LNCaP clone FGC (cell line): ENCODE measurements around the gene CEP164.

ENCODE experiments used
- DNase-seq: peaks from one replicate; pipeline ENCODE4 v3.0.0-alpha.2; 2011; ENCODE audit warnings: low read depth
- H3K4me3 ChIP-seq: 2 replicates; pipeline ENCODE4 v1.5.1; 2011; ENCODE audit warnings: mild to moderate bottlenecking, low read depth, low read length, control low read depth
- TF ChIP-seq, protein P1 (sequence below): IDR thresholded peaks from 2 replicates; pipeline ENCODE4 v1.5.1; 2012; ENCODE audit warnings: mild to moderate bottlenecking; ENCODE audit not compliant: control insufficient read depth, insufficient read depth; ENCODE audit errors: extremely low read depth

Gene CEP164

DNA sequence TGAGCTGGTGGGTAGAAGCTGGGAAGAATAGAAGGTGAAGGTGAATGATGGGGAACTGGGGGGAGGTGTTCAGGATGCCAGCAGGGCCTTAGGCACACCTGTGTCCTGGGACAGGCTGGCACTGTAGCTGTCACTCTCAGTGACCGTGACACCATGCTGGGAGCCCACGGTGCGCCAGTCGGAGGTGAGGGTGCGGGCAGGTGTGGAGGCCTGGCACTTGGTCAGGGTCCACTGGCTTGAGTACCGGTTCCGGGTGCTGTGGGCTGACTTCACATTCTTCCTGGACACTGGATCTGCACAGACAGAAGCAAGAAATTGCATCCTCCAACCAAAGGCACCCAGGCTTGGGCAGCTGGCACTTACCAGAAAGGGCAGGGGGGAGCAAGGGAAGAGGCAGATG, 103.8 kb downstream of the CEP164 start:
- no peak for DNase-seq
- TF ChIP-seq, protein P1, sequence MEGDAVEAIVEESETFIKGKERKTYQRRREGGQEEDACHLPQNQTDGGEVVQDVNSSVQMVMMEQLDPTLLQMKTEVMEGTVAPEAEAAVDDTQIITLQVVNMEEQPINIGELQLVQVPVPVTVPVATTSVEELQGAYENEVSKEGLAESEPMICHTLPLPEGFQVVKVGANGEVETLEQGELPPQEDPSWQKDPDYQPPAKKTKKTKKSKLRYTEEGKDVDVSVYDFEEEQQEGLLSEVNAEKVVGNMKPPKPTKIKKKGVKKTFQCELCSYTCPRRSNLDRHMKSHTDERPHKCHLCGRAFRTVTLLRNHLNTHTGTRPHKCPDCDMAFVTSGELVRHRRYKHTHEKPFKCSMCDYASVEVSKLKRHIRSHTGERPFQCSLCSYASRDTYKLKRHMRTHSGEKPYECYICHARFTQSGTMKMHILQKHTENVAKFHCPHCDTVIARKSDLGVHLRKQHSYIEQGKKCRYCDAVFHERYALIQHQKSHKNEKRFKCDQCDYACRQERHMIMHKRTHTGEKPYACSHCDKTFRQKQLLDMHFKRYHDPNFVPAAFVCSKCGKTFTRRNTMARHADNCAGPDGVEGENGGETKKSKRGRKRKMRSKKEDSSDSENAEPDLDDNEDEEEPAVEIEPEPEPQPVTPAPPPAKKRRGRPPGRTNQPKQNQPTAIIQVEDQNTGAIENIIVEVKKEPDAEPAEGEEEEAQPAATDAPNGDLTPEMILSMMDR: no peak

DNA sequence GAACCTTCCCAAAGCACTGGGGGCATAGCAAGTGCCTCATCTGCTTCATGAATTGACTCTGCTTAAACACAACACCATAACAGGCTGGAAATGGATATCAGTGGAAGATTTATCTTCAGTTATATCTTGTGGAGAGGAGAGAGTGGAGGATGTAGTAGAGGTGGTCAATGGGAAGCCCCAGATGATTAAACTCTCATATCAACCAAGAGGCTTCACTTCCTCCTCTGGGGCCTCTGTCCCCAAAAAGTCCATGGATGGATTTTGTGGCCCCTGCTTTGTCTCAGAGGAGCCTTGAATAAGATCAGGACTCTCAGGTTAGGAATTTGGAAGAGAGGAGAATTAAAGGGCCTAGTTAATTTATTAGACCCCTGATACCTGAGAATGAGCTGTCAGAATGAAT, 106.1 kb downstream of the CEP164 start:
- DNase-seq: no peak
- H3K4me3 ChIP-seq: no peak overlapping the region
- TF ChIP-seq, protein P1: no peak

More for the DNA sequence above, 103.8 kb downstream of the CEP164 start:
- H3K4me3 ChIP-seq: no peak overlapping the region

DNA sequence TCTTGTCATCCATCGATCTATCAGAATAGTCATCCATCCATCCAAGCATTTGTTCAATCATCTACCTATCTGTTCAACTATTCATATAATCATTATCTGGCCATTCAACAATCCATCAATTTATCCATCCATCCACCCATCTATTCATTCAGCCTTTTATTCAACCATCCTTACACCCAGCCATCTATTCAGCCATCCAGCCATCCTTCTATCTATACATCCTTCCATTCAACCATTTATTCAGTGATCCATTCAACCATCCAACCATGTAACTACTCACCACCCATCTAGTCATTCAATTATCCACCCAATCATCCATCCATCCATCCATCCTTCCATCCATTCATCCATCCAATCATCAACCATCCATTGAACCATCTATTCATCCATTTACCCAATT, 106.8 kb downstream of the CEP164 start:
- H3K4me3 ChIP-seq: no peak overlapping the region
- no peak for DNase-seq
- TF ChIP-seq, protein P1: no peak

DNA sequence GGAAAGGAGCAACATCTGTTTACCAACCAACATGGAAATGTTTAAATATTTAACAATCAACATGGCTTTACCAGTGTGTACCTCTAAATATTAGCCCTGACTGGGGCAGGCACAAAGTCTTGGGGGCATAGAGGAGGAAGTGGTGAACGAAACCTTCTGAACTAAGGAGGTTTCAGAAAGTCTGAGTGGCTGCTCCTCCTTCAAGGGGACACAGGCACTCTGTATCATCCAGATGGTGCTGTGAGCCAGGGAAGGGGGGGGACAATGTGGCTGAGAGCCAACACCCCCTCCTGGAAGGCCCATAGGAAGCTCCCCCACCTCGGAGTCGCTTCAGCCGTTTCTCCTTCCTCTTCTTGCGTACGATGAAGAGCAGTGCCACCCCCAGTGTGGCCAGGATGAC, 107.7 kb downstream of the CEP164 start:
- no peak for DNase-seq
- H3K4me3 ChIP-seq: no peak overlapping the region
- TF ChIP-seq, protein P1: no peak

DNA sequence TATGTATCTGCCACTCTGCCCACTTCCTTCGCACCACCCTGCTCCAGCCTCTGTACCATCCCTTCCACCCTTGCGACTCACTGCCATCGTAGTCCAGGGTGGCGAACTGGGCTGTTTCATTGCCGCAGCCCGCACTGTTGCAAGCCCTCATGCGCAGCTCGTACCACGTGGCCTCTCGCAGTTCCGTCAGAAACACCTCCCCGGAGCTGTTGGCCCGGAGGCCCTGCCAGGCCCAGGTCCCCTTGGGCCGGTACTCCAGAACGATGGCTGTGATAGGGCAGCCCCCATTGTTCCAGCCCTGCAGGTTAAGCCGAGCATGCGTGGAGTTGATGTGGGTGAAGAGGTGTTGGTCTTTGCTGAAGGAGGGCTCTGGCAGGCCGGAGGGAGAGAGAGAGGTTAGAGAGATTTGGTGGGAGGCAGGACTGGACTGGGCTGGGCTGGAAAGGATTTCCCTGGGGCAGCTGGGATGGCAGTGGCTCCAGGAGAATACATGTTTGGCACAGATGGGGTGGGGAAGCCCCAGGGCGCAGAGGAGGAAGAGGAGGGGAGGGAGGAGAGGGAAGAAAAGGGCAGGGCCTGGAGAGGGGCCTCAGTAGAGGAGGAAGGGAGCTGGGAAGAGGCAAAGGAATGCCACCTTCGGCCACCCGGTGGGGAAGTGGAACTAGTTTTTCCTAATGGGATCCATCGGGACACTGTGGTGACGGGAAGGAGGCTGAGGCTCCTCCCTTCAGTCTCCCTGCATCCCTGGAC, 109.6 kb downstream of the CEP164 start:
- TF ChIP-seq, protein P1: no peak
- DNase-seq: no peak
- H3K4me3 ChIP-seq: no peak overlapping the region

DNA sequence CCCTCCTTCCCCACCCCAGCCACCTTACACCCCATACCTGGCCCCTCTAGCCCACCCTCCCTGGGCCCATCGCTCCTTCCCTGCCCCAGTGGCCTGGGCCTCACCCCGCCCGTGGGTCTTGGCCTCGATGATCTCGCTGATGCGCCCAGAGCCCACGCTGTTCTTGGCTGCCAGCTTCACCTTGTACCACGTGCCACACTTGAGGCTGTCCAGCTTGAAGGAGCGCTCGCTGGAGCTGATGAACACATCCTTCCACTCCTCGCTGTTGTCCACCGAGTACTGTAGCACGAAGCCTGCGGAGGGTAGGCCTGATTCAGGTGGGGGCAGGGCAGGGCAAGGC, 110.1 kb downstream of the CEP164 start:
- no peak overlapping the region for H3K4me3 ChIP-seq
- TF ChIP-seq, protein P1: no peak
- DNase-seq: no peak
